H1 (cell line): ENCODE results near the gene B3GALT5. TPM values are rescaled to one million over a fixed set of nuclear protein-coding genes. Genes with fewer than 3 reads are reported as not detected.

Experiments used
- CTCF ChIA-PET: fragments of 300-600 bp; sonication (Branson Sonifier 250); formaldehyde crosslinking; loops from one replicate; lab custom pipeline; 2021; ENCODE audit not compliant: partially characterized antibody; lab: Charles Lee
- POLR2A ChIA-PET: fragments of 300-600 bp; sonication (Branson Sonifier 250); formaldehyde crosslinking; loops from one replicate; lab custom pipeline; 2021; ENCODE audit warnings: inconsistent platforms; ENCODE audit not compliant: partially characterized antibody; lab: Charles Lee
- DNase-seq, 2 experiments: peaks; one replicate each; pipeline versions ENCODE4 v3.0.0 to v3.0.0-alpha.2; 2010 to 2022; ENCODE audit warnings: low spot score in 2 of 2, low read depth in 1 of 2, mixed read lengths in 1 of 2
- FAIRE-seq: peaks from 2 replicates; lab custom pipeline; 2011; peaks lifted over from hg19 to GRCh38; lab: Jason Lieb, UNC
- H2AFZ ChIP-seq: 2 replicates; pipeline ENCODE4 v1.8.1; 2012; ENCODE audit warnings: low read length, inconsistent platforms
- H2AK5ac ChIP-seq: 2 replicates; pipeline ENCODE4 v1.6.1; 2013; ENCODE audit warnings: low read depth, low read length
- H2BK120ac ChIP-seq: replicated peaks from 2 replicates; pipeline ENCODE3; 2013; ENCODE audit warnings: low read depth, low read length, inconsistent platforms
- H2BK12ac ChIP-seq: 2 replicates; pipeline ENCODE4 v1.6.1; 2013; ENCODE audit warnings: low read depth, low read length
- H2BK15ac ChIP-seq: 2 replicates; pipeline ENCODE4 v1.6.1; 2013; ENCODE audit warnings: low read length
- H2BK20ac ChIP-seq: 2 replicates; pipeline ENCODE4 v1.6.1; 2013; ENCODE audit warnings: low read length
- H2BK5ac ChIP-seq: 2 replicates; pipeline ENCODE4 v1.6.1; 2013; ENCODE audit warnings: low read depth, low read length
- H3K14ac ChIP-seq: 2 replicates; pipeline ENCODE4 v1.6.1; 2013; ENCODE audit warnings: inconsistent platforms; ENCODE audit not compliant: insufficient read length
- H3K18ac ChIP-seq: 2 replicates; pipeline ENCODE4 v1.6.1; 2013; ENCODE audit warnings: low read length; ENCODE audit errors: extremely low read depth
- H3K23ac ChIP-seq: 2 replicates; pipeline ENCODE4 v1.6.1; 2013; ENCODE audit warnings: inconsistent platforms; ENCODE audit not compliant: insufficient read length
- H3K23me2 ChIP-seq: 2 replicates; pipeline ENCODE4 v1.6.1; 2013; ENCODE audit warnings: low read depth, low read length
- H3K27ac ChIP-seq: 2 replicates; pipeline ENCODE4 v1.6.1; 2011; ENCODE audit warnings: low read depth, low read length, inconsistent platforms
- H3K27me3 ChIP-seq, 4 experiments: replicated peaks in 1 of 4; 1 replicate in 1 of 4; 2 replicates in 3 of 4; pipeline versions ENCODE4 v1.6.1 to v1.8.1; 2011 to 2013; ENCODE audit warnings: low read length in 3 of 4, mild to moderate bottlenecking in 3 of 4, inconsistent platforms in 2 of 4, mixed read lengths in 2 of 4, moderate library complexity in 1 of 4; ENCODE audit not compliant: control insufficient read depth in 3 of 4, insufficient read depth in 3 of 4; ENCODE audit errors: extremely low read depth in 1 of 4
- H3K36me3 ChIP-seq, 4 experiments: 2 replicates each; pipeline versions ENCODE4 v1.6.1 to v1.8.1; 2011 to 2013; ENCODE audit warnings: mild to moderate bottlenecking in 4 of 4, low read length in 3 of 4, moderate library complexity in 2 of 4, control low read depth in 1 of 4, inconsistent platforms in 1 of 4; ENCODE audit not compliant: insufficient read depth in 4 of 4, control insufficient read depth in 2 of 4
- H3K4ac ChIP-seq: replicated peaks from 2 replicates; pipeline ENCODE3; 2013; ENCODE audit warnings: low read length, low read depth, mixed read lengths, inconsistent platforms; ENCODE audit not compliant: insufficient read length
- H3K4me1 ChIP-seq, 4 experiments: replicated peaks in 1 of 4; 1 replicate in 1 of 4; 2 replicates in 3 of 4; pipeline versions ENCODE4 v1.6.1 to v1.8.1; 2011 to 2013; ENCODE audit warnings: low read length in 3 of 4, inconsistent platforms in 2 of 4, mixed read lengths in 1 of 4; ENCODE audit not compliant: insufficient read depth in 4 of 4, control insufficient read depth in 3 of 4
- H3K4me2 ChIP-seq, 2 experiments: 2 replicates each; pipeline versions ENCODE4 v1.6.1 to v1.8.1; 2011 to 2013; ENCODE audit warnings: low read depth in 2 of 2, low read length in 2 of 2, control low read depth in 1 of 2, inconsistent platforms in 1 of 2, mild to moderate bottlenecking in 1 of 2; ENCODE audit not compliant: insufficient read depth in 1 of 2
- H3K4me3 ChIP-seq, 4 experiments: fragments of 200-600, 300-600 bp in 1 of 4; sonication (generic), shearing (Covaris generic), sonication (Bioruptor Twin) in 1 of 4; 2 replicates each; pipeline versions ENCODE4 v1.5.1 to v1.8.1; 2011 to 2016; ENCODE audit warnings: low read length in 4 of 4, low read depth in 3 of 4, control low read depth in 2 of 4, inconsistent platforms in 2 of 4, mild to moderate bottlenecking in 2 of 4, mixed read lengths in 1 of 4, moderate library complexity in 1 of 4; ENCODE audit not compliant: insufficient read depth in 2 of 4; ENCODE audit errors: extremely low read depth in 1 of 4
- H3K56ac ChIP-seq: replicated peaks from 2 replicates; pipeline ENCODE3; 2013; ENCODE audit warnings: low read depth, mild to moderate bottlenecking, mixed read lengths, low read length, inconsistent platforms; ENCODE audit not compliant: insufficient read length
- H3K79me1 ChIP-seq: 2 replicates; pipeline ENCODE4 v1.6.1; 2013; ENCODE audit warnings: low read depth, low read length, control low read depth
- H3K79me2 ChIP-seq, 2 experiments: 2 replicates each; pipeline versions ENCODE4 v1.6.1 to v1.8.1; 2012 to 2013; ENCODE audit warnings: low read length in 2 of 2, mild to moderate bottlenecking in 2 of 2, inconsistent platforms in 1 of 2; ENCODE audit not compliant: insufficient read depth in 2 of 2, control insufficient read depth in 1 of 2
- H3K9ac ChIP-seq, 4 experiments: replicated peaks in 1 of 4; 1 replicate in 1 of 4; 2 replicates in 3 of 4; pipeline versions ENCODE4 v1.6.1 to v1.8.1; 2011 to 2013; ENCODE audit warnings: low read depth in 3 of 4, low read length in 3 of 4, control low read depth in 2 of 4, mild to moderate bottlenecking in 2 of 4, moderate library complexity in 2 of 4, inconsistent platforms in 1 of 4; ENCODE audit errors: extremely low read depth in 1 of 4
- H3K9me3 ChIP-seq, 2 experiments: 2 replicates each; pipeline versions ENCODE4 v1.6.1 to v1.8.1; 2012 to 2013; ENCODE audit warnings: mild to moderate bottlenecking in 2 of 2, moderate library complexity in 2 of 2, control low read depth in 1 of 2, inconsistent platforms in 1 of 2, low read depth in 1 of 2, low read length in 1 of 2, mixed read lengths in 1 of 2; ENCODE audit not compliant: insufficient read depth in 2 of 2
- H4K20me1 ChIP-seq, 2 experiments: replicated peaks in 1 of 2; 2 replicates each; pipeline versions ENCODE3 to v1.8.1; 2011 to 2013; ENCODE audit warnings: inconsistent platforms in 2 of 2, low read length in 2 of 2, mild to moderate bottlenecking in 1 of 2; ENCODE audit not compliant: insufficient read depth in 2 of 2, control insufficient read depth in 1 of 2
- H4K5ac ChIP-seq: 2 replicates; pipeline ENCODE4 v1.6.1; 2013; ENCODE audit warnings: low read length, low read depth, mixed read lengths, inconsistent platforms; ENCODE audit not compliant: insufficient read length
- H4K8ac ChIP-seq: 2 replicates; pipeline ENCODE4 v1.8.0; 2013; ENCODE audit warnings: mild to moderate bottlenecking, moderate library complexity, low read length, inconsistent platforms; ENCODE audit not compliant: insufficient read depth; ENCODE audit errors: extremely low read depth
- H4K91ac ChIP-seq: replicated peaks from 2 replicates; pipeline ENCODE3; 2013; ENCODE audit warnings: low read length, mixed read lengths, inconsistent platforms; ENCODE audit not compliant: insufficient read length
- BRCA1 ChIP-seq: IDR thresholded peaks from 2 replicates; pipeline ENCODE4 v1.6.1; 2012; ENCODE audit warnings: low read depth, low read length, improper control_type of control experiment
- NRF1 ChIP-seq: IDR thresholded peaks from 2 replicates; pipeline ENCODE4 v1.6.1; 2011; ENCODE audit warnings: mild to moderate bottlenecking, low read depth, low read length, improper control_type of control experiment
- RFX5 ChIP-seq: IDR thresholded peaks from 2 replicates; pipeline ENCODE4 v1.6.1; 2011; ENCODE audit warnings: low read depth, low read length, improper control_type of control experiment, borderline replicate concordance
- WGBS, 2 experiments: shearing (Covaris generic) in 1 of 2; methylation state at CpG; one replicate each; pipeline versions ENCODE4 v1.1.6 to v1.1.7; 2013 to 2015; ENCODE audit warnings: low lambda C conversion rate in 2 of 2, mixed read lengths in 2 of 2, inconsistent platforms in 1 of 2, low coverage in 1 of 2, missing lambda C conversion rate in 1 of 2; ENCODE audit not compliant: insufficient replicate concordance in 2 of 2, insufficient coverage in 1 of 2, insufficient read length in 1 of 2; ENCODE audit errors: extremely low coverage in 1 of 2, missing lambda C conversion rate in 1 of 2; 5-methylcytosine and 5-hydroxymethylcytosine counted together
- polyA plus RNA-seq, 7 experiments: library from polyadenylated mRNA; depleted of rRNA in 3 of 7; stranded (reverse) in 5 of 7; unstranded in 2 of 7; fragments of >200 nt in 5 of 7; fragments of 200-250 nt in 2 of 7; gene quantifications; 1 replicate in 5 of 7; 2 replicates in 1 of 7; 4 replicates in 1 of 7; pipeline versions ENCODE4 v1.2.1 to v1.2.3, GENCODE V29; 2011 to 2013; ENCODE audit warnings: missing spikeins in 2 of 7, mixed read lengths in 2 of 7
- total RNA-seq: library from RNA; stranded (reverse); fragmentation: NEBNext Ultra II Directional; extraction: Animal tissue kit (Norgen Biotek cat#: 25700); gene quantifications from 2 replicates; pipeline ENCODE4 v1.2.1, GENCODE V29; 2021

Gene B3GALT5
- total and polyA plus RNA-seq, 2 of the 8 experiments (the other 6 are each of a cell fraction or from before 2014, with no cell fraction given) = 11.9 to 25.1 TPM

DNA sequence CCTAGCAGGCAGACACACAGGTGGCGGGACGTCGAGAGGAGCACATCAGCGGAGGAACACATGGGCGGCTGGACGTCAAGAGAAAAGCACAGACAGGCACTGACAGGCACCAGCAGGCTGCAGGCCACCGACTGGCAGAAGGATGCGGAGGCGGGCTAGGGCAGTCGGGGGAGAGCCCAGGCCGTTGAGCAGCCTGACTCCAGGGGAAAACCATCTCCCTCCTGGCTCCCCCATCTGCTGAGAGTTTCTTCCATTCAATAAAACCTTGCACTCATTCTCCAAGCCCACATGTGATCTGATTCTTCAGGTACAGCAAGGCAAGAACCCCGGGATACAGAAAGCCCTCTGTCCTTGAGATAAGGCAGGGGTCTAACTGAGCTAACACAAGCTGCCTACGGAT lies 25.5 kb downstream of the B3GALT5 start:
- Histone ChIP-seq H2BK12ac (peak overlapping the region; percentile 72; the same call in 1 of the 2 replicates), H4K91ac (peak overlapping the region; percentile 26), H3K18ac (peak overlapping the region; percentile 11), H3K79me2 (peaks cover 11 to 95% of the 10 kb centered on the region in 2 experiments), H3K79me1 (peaks cover 14% of the 10 kb centered on the region), H4K8ac (no peak overlapping the region), H3K56ac (no peak overlapping the region), H3K23me2 (no peaks in the 10 kb centered on the region), H3K14ac (no peak overlapping the region), H3K36me3 (peaks cover 0 to 5% (median 0%) of the 10 kb centered on the region in 4 experiments; a peak in 2 of 8 replicates), H3K4ac (no peak overlapping the region), H2BK120ac (no peak overlapping the region), H3K9me3 (no peaks in the 10 kb centered on the region), H3K4me2 (peak overlapping the region in 1 of 2 experiments; percentile 49; a peak in 1 of 4 replicates), H2BK15ac (peak overlapping the region; percentile 82; the same call in 1 of the 2 replicates), H2BK5ac (peak overlapping the region; percentile 61; the same call in 1 of the 2 replicates), H3K27ac (no peak overlapping the region), H3K23ac (no peak overlapping the region), H2AFZ (no peak overlapping the region), H2BK20ac (peak overlapping the region; percentile 48; the same call in 1 of the 2 replicates), H3K4me3 (no peak overlapping the region), H3K27me3 (no peaks in the 10 kb centered on the region), H4K20me1 (no peaks in the 10 kb centered on the region), H2AK5ac (peak overlapping the region; percentile 57; the same call in 1 of the 2 replicates), H3K9ac (no peak overlapping the region), H4K5ac (no peak overlapping the region), H3K4me1 (peaks cover 14 to 39% (median 33%) of the 10 kb centered on the region in 4 experiments)
- DNase-seq (no peak), FAIRE-seq (no peak)
- ChIA-PET CTCF (interaction anchor here (1.2 kb wide), 1 partner anchor 9 kb away, joined by 4 read pairs; no protein-coding TSS in a partner anchor), POLR2A (interaction anchor here (1.4 to 20.1 kb wide), 3 partner anchors 11 to 31 kb away, joined by 3 to 222 read pairs (median 3); partner anchors contain the start of gene B3GALT5)
- 79% methylated on average over 13 of the region's 13 CpGs; no CpG with 5 or more reads in 1 of the 2 experiments for WGBS, 2 experiments
- TF ChIP-seq NRF1 (no peak), BRCA1 (no peak), RFX5 (no peak)
